ENCODE results near the gene XKR8. TPM values are rescaled to one million over a fixed set of nuclear protein-coding genes. Genes with fewer than 3 reads are reported as not detected.
"Not testable (repeated sequence)": the region's sequence is repeated elsewhere in the genome, so short reads cannot be mapped to it uniquely, and the experiment has no call there.

Gene XKR8
- total RNA-seq, 1 experiment from 2014 or later = not detected

DNA sequence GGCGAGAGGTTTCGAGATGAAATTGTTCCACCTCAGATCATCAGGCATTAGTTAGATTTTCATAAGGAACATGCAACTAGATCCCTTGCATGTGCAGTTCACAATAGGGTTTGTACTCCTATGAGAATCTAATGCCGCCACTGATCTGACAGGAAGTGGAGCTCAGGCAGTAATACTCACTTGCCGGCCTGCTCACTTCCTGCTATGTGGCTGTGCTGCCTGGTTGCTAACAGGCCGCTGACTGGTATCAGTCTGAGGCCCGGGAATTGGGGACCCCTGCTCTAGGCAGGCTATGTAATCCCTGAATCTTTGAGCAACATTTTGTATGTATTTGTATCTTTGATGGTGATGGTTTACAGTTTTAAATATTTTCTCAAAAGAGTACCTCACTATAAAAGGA, 32.5 kb downstream of the XKR8 start:
- no peak for DNase-seq (ENCODE audit: low spot score)

DNA sequence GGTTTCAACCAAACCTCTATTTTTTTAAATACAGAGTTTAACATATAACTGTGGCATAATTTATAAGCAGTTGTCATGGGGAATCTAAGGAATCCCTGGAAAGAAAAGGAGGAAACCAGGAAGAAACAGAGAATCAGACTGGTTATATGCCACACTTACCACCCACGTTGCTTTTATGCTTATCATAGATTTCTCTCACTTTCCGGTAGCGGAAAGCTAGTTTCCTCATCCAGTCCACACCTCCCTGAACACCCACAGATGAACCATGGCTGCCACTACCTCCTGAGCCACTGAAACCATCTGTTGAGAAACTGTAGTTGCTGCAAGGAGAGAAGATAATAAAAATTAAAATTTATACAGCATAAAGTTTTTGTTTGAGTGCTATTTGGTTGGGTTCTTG, 33.5 kb downstream of the XKR8 start:
- no peak for DNase-seq (ENCODE audit: low spot score)

DNA sequence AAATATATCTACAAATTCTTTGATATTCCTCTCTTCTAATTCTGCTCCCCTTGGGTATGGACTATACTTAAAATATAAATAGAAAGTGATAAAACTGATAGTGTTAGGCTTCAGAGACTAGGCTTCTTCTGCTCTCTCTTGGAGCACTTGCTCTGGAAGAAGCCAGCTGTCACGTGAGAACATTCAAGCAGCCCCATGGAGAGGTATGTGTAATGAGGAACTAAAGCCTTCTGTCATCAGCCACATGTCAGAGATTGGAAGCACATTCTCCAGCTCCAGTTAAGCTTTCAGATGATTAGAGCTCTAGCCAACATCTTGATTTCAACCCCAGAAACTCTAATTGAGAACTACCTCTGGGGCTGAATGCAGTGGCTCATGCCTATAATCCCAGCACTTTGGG, 34.3 kb downstream of the XKR8 start:
- no peak for DNase-seq (ENCODE audit: low spot score)

DNA sequence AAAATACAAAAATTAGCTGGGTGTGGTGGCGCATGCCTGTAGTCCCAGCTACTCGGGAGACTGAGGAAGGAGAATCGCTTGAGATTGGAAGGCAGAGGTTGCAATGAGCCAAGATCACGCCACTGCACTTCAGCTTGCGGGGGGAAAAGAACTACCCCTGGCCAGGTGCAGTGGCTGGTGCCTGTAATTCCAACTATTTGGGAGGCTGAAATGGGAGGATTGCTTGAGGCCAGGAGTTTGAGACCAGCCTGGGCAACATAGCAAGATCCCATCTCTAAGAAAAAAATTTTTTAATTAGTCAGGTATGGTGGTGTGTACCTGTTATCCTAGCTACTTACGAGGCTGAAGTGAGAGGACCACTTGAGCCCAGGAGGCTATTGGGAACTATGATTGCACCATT, 34.8 kb downstream of the XKR8 start:
- DNase-seq (ENCODE audit: low spot score) = not testable (repeated sequence)

DNA sequence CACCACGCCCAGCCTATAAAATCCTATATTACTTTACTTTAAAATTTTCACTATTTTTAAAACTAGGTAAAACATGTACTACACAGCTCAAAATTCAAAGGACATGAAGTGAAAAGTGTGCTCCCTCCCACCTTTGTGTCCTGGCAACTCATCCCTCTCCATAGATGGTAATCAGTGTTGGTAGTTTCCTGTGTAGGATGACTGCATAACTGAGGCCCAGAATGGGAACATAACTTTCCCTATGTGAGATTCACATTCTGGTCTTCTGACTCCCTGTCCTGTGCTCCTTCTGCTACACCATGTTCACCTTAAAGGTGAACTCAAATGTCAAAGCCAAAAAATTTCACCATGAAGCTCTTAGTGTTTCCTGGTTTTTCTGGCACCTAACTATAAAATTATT, 39.3 kb downstream of the XKR8 start:
- DNase-seq (ENCODE audit: low spot score) = no peak

DNA sequence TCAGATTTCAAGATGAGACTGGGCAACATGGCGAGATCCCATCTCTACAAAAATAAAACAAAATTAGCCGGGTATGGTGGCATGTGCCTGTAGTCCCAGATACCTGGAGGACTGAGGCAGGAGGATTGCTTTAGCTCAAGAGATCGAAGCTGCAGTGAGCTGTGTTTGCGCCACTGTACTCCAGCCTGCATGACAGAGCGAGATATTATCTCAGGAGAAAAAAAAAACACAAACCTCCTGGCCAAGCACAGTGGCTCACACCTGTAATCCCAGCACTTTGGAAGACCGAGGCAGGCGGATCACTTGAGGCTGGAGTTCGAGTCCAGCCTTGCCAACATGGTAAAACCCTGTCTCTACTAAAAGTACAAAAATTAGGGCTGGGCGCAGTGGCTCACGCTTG, 42.8 kb downstream of the XKR8 start:
- DNase-seq (ENCODE audit: low spot score) = no peak

DNA sequence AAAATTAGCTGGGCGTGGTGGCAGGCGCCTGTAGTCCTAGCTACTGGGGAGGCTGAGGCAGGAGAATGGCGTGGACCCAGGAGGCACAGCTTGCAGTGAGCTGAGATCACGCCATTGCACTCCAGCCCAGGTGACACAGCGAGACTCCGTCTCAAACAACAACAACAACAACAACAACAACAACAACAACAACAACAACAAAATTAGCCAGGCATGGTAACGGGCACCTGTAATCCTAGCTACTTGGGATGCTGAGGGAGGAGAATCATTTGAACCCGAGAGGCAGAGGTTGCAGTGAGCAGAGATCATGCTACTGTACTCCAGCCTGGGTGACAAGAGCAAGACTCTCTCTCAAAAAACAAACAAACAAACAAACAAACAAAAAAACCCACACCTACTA, 43.3 kb downstream of the XKR8 start:
- DNase-seq (ENCODE audit: low spot score) = not testable (repeated sequence)

DNA sequence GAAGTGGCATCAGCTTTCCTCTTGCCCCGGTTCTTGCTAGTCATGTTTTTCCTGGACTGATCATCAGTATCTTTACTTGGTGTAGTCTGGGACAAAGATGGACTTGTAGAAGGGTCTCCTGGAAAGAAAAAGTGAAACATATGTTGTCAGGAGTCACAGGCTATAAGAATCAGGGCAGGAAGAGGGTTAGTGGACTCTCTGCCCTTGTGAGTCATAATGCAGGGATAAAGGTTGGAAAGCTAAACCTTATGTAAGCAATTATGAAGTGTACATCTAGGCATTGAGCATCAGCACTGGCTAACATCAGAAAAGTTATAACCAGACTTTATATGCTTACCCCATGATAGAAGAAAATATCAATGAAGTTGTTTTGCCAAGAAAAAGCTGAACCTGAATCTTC, 51.2 kb downstream of the XKR8 start:
- no peak for DNase-seq (ENCODE audit: low spot score)

Other genes starting within 250 kb of the XKR8 start
- 10.8 and 12.6 TPM in 2 replicates for gene FAM76A, start 234.0 kb upstream of the XKR8 start, total RNA-seq (2014; rRNA removed; shearing (Covaris generic))
- gene STX12, start 186.8 kb upstream of the XKR8 start, total RNA-seq (2014; rRNA removed; shearing (Covaris generic)) = 19.2 and 24.3 TPM in 2 replicates
- 32.8 and 45.9 TPM in 2 replicates for gene PPP1R8, start 129.2 kb upstream of the XKR8 start, total RNA-seq (2014; rRNA removed; shearing (Covaris generic))
- 0.75 and 2.6 TPM in 2 replicates for gene THEMIS2, start 87.4 kb upstream of the XKR8 start, total RNA-seq (2014; rRNA removed; shearing (Covaris generic))
- gene RPA2, start 45.4 kb upstream of the XKR8 start, total RNA-seq (2014; rRNA removed; shearing (Covaris generic)) = 78.6 and 83.9 TPM in 2 replicates
- 0.23 and 1.6 TPM in 2 replicates for gene SMPDL3B, start 25.0 kb upstream of the XKR8 start, total RNA-seq (2014; rRNA removed; shearing (Covaris generic))
- gene EYA3, start 128.6 kb downstream of the XKR8 start, total RNA-seq (2014; rRNA removed; shearing (Covaris generic)) = 8.2 and 9.2 TPM in 2 replicates
- 0.04 TPM in 1 of 2 replicates, not detected in the other for gene PTAFR, start 216.7 kb downstream of the XKR8 start, total RNA-seq (2014; rRNA removed; shearing (Covaris generic))